ENCODE results near the gene CFAP77. TPM values are rescaled to one million over a fixed set of nuclear protein-coding genes. Genes with fewer than 3 reads are reported as not detected.

The CFAP77 gene
- polyA plus RNA-seq, 1 donor from 2014 or later, result not detected

GRCh38 chr9:132506977-132507669, 97.1 kb downstream of the CFAP77 start:
- Histone ChIP-seq H3K9me3 (ENCODE audit: low read length) (no peaks in the 10 kb centered on the region), H3K79me2 (replicated peaks; ENCODE audit: insufficient read depth, low read length) (no peaks in the 10 kb centered on the region), H3K4me3 (ENCODE audit: low read length) (no peak overlapping the region), H3K36me3 (ENCODE audit: insufficient read depth, low read length) (no peaks in the 10 kb centered on the region), H2AFZ (ENCODE audit: low read depth, low read length) (no peak overlapping the region), H3K27ac (ENCODE audit: low read length) (no peak overlapping the region), H3K27me3 (ENCODE audit: insufficient read depth, low read depth, low read length) (peaks cover 3% of the 10 kb centered on the region), H3F3A (ENCODE audit: insufficient read depth, low read length, poor library complexity, severe bottlenecking) (no peaks in the 10 kb centered on the region), H4K20me1 (ENCODE audit: insufficient read depth) (no peaks in the 10 kb centered on the region), H3K9ac (ENCODE audit: low read length) (no peak overlapping the region), H3K9me2 (ENCODE audit: insufficient read depth, low read length) (no peaks in the 10 kb centered on the region), H3K4me2 (ENCODE audit: low read length) (no peak overlapping the region)
- TF ChIP-seq POLR2AphosphoS5 (IDR thresholded peaks at IDR 0.05) (no peak), CTCF (IDR thresholded peaks at IDR 0.05; ENCODE audit: poor library complexity, severe bottlenecking) (no peak), TAF1 (IDR thresholded peaks at IDR 0.05; ENCODE audit: low read depth) (no peak), SMC3 (conservative IDR thresholded peaks at IDR 0.05; ENCODE audit: poor library complexity) (no peak), RAD21 (conservative IDR thresholded peaks at IDR 0.05) (no peak), EZH2 (IDR thresholded peaks at IDR 0.05; ENCODE audit: borderline replicate concordance, insufficient read depth, low read length, poor library complexity, severe bottlenecking) (no peak), EP300 (conservative IDR thresholded peaks at IDR 0.05; ENCODE audit: poor library complexity, severe bottlenecking) (no peak), MXI1 (conservative IDR thresholded peaks at IDR 0.05; ENCODE audit: poor library complexity, severe bottlenecking) (no peak), REST (IDR thresholded peaks at IDR 0.05; ENCODE audit: borderline replicate concordance) (no peak)

GRCh38 chr9:132507670-132508469, 97.9 kb downstream of the CFAP77 start:
- no peak overlapping the region for H3K27ac ChIP-seq (ENCODE audit: low read length)
- H3K79me2 ChIP-seq (replicated peaks; ENCODE audit: insufficient read depth, low read length), result no peaks in the 10 kb centered on the region
- no peaks in the 10 kb centered on the region for H3K9me2 ChIP-seq (ENCODE audit: insufficient read depth, low read length)
- no peaks in the 10 kb centered on the region for H4K20me1 ChIP-seq (ENCODE audit: insufficient read depth)
- no peaks in the 10 kb centered on the region for H3K36me3 ChIP-seq (ENCODE audit: insufficient read depth, low read length)
- H3F3A ChIP-seq (ENCODE audit: insufficient read depth, low read length, poor library complexity, severe bottlenecking), result no peaks in the 10 kb centered on the region
- H3K4me3 ChIP-seq (ENCODE audit: low read length), result no peak overlapping the region
- no peak overlapping the region for H2AFZ ChIP-seq (ENCODE audit: low read depth, low read length)
- no peak overlapping the region for H3K4me2 ChIP-seq (ENCODE audit: low read length)
- no peaks in the 10 kb centered on the region for H3K9me3 ChIP-seq (ENCODE audit: low read length)
- peaks cover 3% of the 10 kb centered on the region for H3K27me3 ChIP-seq (ENCODE audit: insufficient read depth, low read depth, low read length)
- TF ChIP-seq SMC3 (conservative IDR thresholded peaks at IDR 0.05; ENCODE audit: poor library complexity) (peak; percentile 86), CTCF (IDR thresholded peaks at IDR 0.05; ENCODE audit: poor library complexity, severe bottlenecking) (peak; percentile 88), MXI1 (conservative IDR thresholded peaks at IDR 0.05; ENCODE audit: poor library complexity, severe bottlenecking) (no peak), RAD21 (conservative IDR thresholded peaks at IDR 0.05) (peak; percentile 81)
- H3K9ac ChIP-seq (ENCODE audit: low read length), result no peak overlapping the region
